Activated CD4-positive, alpha-beta T cell treated with anti-CD3 and anti-CD28 coated beads, Interleukin-2, amount 50 U/mL, for 1 hour (primary cell): Measurements from ENCODE around the gene MCAT.
A peak's percentile ranks its signal among the peaks of the same experiment; 100 is the strongest.
"Not testable (repeated sequence)": the region's sequence is repeated elsewhere in the genome, so short reads cannot be mapped to it uniquely, and the experiment has no call there.

Experiments used
- DNase-seq: peaks from one replicate; pipeline ENCODE4 v3.0.0-alpha.2; 2020

The MCAT gene

DNA sequence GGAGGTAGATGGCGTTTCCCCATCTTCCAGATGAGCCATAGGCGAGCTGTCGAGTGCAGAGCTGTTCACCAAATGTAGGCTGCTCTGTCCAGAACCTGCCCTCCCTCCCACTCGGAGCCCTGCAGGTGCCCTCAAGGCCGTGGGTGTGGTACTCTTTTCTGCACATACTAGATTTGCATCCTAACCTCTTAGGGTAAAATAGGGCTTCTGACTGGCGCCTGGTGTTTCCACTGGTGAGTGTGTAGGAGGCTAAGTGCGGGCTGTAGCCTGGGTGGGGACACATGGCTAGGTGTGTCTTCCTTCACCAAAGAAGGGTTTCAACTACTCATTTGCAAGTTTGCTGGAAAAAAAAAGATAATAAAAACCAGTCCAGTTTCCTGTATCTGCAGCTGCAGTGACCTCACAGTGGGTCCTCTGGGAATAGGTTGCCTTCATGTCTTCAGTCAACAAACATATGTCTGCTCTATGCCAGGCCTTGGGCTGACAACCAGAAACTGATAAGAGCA is 24.2 kb downstream of the MCAT start:
- DNase-seq, result no peak

DNA sequence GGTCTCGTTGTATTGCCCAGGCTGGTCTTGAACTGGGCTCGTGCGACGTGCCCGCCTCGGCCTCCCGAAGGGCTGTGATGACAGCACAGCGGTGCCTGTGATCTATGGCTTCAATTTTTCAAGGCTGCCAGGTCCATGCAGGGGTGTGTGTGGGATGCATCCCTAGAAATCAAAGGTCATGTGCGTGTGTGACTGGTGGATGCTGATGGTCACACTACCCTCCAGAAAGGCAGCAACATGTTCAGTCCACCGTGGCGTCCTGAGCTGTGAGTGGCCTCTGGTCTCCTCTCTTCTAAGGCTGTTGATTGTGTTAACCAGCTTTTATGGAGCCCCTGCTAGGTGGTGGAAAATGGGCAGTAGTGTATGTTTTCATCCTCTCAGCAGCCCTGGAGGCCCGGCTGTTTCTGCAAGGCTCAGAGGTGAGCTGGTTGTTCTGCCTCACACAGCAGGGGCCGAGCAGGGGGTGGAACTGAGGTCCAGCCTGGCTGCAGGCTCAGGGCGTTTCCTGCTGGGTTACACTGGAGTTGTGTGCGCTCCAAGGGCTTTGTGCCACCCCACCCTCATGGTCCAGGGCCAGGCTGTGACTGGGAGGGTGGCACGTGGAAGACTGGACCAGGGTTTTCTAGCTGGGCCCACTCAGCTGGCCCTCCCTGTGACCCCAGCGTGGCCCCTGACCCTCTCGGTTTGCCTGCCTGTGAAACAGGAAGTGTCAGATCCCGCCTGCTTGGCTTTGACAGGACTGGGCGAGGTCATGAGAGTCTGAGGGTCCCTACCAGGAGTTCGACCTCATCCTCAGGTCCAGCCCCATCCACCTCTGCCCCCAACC is 25.0 kb downstream of the MCAT start:
- no peak for DNase-seq

DNA sequence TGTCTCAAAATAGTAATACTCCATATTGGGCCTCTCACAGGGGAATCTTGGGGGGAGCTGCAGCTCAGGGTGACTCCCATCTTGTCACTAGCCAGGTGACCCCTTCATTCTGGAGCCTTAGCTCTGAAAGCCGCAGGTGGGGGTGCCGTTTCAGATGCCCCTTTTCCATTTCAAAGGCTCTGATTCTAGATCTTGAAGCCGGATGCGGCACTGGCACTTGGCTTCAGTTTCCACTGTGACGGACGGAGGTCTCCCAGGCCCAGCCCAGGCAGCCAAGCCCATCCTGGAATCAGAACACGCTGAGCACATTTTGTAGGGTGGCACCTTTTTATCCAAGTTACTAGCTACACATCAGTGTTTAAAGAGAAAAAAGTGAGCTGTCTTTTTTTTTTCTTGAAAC is 26.3 kb downstream of the MCAT start:
- DNase-seq, result no peak

DNA sequence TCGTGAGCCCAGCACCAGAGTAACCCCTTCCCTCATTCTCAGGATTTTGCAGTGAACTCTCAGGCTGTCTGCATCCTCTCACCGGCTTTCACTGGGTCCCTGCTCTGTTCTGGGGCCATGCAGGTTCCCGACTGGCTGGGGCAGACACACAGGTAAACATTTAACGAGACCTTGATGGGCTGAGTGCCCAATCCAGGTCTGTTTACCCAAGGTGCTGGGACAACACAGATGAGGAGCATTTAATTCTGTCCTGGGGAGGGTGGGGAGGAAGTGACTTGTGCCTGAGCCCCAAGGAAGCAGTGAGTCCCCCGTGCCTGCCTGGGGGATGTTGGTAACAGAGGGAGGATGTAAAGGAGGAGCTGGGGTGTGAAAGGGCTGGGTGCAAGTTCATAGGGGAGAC is 28.2 kb downstream of the MCAT start:
- no peak for DNase-seq

DNA sequence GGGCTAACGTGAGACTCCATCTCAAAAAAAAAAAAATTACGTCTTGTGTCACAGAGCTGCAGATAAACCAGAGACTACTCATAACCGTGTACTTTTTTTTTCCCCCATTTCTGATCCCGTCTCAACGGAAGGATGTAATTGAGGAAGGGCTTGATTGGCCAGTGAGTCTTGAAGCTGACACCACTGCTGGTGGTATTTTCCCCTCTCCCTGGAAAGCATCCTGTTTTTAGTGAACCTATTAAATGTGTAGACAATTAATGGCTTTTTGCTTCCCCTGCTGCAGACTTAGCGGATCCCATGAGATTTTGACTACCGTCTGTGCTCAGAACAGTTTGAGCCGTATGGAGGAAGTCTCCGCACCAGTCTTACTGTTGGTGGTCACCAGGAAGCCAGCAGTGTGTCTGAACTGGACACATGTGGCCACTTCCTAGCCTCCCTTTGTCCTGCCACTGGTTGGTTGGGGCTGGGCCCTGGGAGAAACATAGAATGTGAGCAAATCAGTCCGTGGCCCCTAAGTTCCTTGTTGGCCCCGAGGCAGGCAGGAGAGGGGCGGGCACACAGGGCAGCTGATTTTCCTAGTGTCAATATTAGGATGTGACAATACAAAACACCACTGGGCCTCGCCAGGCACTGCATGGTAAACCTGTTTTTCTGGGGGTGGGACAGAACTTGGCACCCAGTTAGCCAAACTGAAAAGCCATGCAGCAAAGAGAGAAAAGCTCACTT is 29.5 kb downstream of the MCAT start:
- no peak for DNase-seq

DNA sequence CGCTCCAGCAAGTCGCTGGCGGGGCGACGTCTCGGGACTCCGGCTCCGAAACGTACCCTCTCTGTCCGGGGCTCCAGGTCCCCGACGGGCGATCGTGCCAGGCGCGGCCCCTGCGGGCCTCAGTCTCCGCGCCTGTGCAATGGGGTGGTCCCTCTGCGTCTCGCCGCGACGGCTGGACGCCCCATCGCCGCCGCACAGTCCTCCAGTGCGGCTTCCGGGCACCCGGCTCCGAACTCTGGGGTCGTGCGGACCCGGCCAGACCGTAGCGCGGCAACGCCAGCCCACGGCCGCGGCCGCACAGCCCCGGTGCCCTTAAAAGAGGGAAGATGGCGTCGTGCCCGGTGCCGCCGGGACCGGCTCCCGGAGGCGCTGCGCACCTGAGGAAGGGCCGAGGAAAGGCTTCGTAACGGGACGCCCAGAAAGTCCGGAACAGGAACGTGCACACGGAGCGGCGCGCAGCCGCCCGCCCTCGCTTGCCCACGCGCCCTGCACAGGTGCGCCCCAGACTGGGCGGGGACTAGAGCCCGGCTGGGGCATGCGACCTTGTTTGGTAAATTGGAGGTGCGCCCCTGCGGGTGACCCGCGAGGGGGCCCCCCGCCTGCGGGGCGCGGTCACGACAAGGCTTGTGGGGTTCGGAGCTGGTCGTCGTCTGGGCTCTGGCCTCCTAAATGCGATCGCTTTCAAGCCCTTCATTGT is 32.1 kb downstream of the MCAT start:
- peak; percentile 43 for DNase-seq

DNA sequence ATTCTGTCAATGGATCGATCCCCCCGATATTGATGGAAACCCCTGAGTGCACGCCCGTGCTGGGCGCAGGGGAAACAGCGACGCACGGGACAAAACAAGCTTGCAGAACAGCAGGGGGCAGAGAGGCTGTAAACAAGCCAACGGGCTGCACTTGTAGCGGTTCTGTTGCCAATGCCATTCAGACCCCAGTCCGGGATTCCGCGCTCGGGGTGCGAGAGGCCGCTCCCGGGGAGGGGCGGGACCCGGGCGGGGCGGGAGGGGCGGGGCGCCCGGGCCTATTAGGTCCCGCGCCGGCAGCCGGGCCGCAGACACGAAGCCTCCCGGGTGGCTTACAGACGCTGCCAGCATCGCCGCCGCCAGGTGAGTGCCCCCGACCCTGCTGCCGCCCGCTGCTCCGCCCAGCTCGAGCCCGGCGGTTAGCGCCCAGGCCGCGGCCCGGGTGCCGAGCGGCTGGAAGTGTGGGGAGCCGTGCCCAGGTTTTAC is 32.7 kb downstream of the MCAT start, which contains the start of gene BIK:
TSS of gene BIK (plus strand) at position 307 of the 483 bp plus-strand sequence. CDS start 13,273 bp downstream, outside the sequence.
- peak; percentile 45 for DNase-seq

DNA sequence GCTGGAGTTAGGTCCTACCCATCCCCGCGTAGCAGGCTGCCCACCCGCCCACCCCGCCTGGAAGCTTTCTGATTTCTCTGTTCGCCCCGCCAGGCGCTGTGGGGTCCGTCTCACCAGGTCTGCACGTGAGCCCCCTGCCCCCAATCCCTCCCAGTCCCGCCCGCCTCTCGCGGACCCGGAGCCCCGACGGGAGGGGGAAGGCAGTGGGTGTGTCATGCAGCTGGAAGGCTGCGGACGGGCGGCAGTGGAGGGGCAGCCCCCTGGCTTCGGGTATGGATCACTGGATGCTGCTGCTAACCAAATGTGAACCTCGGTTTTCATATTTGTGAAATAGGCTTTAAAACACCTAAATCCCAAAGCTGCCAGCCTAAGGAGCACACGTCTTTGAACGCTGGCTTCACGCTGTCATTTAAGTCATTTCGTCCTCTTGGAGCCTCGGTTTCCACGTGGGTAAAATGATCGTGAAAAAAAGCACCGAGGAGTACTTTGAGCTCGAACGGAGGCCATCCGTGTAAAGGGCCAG is 33.2 kb downstream of the MCAT start:
- DNase-seq, result no peak

DNA sequence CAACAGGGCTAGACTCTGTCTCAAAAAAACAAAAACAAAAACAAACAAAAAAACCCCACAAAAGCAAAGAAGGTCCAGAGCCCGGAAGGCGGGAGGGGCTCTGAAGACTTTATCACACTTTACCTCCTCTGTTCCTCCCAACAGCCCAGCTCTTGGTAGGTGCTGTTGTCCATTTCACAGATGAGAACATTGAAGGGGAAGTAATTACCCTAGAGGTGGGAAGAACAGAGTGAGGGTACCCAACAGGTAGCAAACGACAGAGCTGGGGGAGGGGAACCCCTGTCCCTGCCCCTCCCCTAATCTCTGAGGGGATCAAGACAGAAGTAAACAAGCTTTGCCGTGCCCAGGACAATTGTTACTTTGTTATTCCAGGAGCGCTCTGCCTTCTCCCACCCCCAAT is 33.7 kb downstream of the MCAT start:
- DNase-seq, result no peak

DNA sequence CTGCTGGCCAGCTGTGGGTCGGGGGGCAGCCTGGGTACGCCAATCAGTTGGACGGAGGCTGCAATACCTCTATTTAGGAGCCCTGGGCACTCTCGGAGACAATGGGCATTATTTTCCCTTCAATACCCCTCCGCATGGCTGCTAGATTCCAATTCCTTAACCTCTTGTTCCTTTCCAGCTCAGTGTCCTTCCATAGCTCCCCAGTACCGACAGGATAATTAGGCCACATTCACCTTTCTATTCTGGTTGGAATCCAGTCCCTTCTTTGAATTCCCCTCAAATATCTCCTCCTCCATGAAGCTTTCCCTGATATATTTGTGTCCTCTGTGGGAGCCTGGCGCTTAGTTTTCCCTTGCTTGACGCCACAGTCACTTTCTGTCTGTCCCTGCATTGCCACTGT is 36.9 kb downstream of the MCAT start:
- no peak for DNase-seq

DNA sequence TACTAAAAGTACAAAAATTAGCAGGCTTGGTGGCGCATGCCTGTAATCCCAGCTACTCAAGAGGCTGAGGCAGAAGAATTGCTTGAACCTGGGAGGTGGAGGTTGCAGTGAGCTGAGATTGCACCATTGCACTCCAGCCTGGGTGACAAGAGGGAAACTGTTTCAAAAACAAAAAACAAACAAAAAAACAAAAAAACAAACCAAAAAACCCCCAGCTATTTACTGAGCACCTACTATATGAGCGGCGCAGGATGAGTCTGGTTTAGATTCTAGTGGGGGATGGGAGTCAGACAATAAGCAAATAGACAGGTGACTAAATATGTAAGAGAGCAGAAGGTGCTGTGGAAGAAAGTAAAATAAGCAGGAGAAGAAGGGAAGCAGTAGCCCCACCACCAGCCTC is 38.2 kb downstream of the MCAT start:
- not testable (repeated sequence) for DNase-seq

DNA sequence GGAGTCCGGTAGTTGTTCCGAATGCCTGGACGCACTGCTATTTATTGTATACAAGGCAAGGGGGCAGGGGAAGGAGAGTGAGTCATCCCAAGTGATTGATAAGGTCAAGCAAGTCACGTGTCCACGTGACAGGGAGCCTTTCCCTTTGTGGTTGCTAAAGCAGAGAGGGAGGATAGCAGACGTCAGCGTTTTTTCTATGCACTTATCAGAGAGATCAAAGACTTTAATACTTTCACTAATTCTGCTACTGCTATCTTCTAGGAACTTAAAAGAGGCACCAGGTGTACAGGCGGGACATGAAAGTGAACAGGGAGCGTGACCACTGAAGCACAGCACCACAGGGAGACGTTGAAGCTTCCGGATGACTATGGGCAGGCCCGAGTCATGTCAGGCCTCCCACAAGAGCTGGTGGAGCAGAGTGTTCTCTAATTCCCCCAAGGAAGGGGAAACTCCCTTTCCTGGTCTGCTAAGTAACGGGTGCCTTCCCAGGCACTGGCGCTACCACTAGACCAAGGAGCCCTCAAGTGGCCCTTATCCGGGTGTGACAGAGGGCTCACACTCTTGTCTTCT is 39.1 kb downstream of the MCAT start:
- peak; percentile 15 for DNase-seq

DNA sequence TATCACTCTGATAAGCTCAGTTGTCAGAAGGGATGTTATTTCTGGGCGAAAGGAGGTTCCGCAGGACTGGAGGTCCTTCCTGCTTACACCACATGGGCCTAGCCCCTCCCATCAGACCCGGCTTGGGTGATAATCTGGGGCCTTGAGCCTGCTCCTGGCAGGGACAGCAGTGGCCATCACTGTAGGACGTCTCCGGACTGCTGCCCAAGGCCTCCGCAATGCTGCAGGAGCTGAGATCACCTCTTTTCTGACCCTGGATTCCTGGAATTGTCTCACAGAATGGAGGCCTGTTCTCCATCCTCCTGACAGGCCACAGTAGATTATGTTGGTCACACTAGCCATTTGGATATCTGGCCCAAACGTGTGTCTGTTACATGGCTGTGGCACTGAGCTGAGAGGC is 41.9 kb downstream of the MCAT start:
- no peak for DNase-seq

DNA sequence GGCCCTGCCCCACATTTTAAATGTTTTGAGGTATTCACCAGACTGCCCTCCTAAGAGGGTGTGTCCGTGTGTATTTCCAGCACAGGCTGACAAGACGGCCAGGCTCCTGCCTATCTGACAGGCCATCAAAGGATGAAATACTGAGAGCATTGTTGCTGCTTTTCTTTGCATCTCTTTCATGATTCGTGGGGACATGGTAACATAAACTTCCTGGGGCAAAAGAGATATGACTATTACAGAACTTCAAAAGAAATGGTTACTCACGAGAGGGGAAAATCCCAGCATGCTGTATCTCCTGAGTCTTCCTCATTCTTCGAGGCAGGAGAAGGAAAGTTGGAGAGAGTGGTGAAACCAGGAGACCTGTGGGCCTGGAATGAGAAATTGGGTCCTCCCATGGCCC is 43.0 kb downstream of the MCAT start:
- DNase-seq, result no peak

DNA sequence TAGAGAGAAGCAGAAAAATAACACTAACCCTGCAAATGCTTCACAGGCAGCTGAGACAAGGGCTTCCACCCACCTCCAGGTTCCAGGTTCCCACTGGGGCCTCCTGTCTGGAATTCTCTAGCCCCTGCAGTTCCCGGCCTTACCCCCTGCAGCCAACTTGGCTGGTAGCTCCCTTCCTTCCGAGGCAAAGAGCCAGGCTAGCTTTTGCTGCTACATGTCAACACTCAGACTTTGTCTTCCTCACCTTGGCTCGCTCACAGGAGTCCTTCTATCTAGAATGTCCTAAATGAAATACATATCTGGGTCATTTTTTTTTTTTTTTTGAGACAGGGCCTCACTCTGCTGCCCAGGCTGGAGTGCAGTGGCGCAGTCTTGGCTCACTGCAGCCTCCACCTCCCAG is 44.1 kb downstream of the MCAT start:
- no peak for DNase-seq

DNA sequence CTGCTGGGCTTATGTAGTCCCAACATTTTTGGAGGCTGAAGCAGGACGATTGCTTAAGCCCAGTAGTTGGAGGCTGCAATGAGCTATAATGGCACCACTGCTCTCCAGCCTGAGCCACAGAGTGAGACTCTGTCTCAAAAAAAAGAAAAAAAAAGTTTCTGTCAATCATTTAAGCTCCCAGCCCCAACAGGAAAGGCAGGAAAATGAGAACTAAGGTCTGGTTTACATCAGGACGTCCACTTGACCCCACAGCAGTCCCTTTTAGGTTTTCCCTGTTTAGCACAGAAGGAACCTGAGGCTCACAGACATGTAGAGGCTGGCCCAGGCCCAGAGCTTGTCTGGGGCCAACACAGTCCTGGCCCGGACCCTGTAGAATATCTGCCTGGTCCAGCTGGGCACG is 44.8 kb downstream of the MCAT start:
- DNase-seq, result no peak

DNA sequence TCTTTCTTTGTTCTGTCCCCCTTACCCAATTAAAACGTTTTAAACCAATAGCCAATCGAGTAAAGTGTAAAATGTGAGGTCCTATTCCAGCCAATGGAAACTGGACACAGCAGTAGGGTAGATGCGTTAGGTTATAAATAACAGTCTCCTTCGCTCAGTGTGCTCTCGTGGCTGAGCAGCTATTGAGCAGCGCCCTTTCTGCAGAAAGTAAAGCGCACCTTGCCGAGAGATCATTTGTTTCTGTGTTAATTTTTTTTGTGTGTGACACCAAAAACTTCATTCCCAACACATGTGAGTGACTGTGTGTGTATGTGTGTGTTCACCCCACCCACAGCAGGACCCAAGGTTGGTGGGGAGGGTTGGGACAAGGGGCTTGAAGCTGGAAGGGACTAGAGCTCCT is 46.8 kb downstream of the MCAT start:
- DNase-seq, result no peak

DNA sequence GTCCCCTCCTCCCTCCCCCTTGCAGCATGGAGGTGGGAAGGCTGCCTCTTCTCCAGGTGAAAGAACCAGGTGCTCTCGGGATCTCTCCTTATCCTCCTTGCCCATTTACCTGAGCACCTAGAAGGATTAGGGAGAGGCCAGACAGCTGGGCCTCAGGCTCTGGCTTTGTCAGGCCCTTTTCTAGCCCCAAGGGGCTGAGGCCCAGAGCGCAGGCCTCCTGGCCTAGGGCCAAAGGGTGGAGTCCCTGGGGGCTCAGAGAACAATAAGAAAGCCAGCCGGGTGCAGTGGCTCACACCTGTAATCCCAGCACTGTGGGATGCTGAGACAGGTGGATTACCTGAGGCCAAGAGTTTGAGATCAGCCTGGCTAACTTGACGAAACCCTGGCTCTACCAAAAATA is 48.6 kb downstream of the MCAT start:
- DNase-seq, result no peak

DNA sequence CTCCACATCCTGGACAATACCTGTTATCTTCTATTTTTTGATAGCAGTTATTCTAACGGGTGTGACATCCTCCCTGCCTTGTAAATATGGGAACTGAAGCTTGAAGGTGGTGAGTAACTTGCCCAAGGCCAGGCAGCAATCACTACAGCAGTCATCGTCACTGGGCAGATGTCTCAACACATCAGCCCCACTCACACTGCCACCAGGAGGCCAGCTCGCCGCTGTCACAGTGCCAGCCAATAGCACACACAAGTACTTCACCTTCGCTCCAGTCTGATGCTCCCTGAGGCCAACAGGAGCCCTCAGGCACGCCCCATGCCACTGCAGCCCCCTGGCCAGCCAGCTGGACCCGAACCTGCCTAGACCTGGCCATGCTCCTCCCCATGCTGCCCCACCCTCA is 49.1 kb downstream of the MCAT start:
- no peak for DNase-seq

DNA sequence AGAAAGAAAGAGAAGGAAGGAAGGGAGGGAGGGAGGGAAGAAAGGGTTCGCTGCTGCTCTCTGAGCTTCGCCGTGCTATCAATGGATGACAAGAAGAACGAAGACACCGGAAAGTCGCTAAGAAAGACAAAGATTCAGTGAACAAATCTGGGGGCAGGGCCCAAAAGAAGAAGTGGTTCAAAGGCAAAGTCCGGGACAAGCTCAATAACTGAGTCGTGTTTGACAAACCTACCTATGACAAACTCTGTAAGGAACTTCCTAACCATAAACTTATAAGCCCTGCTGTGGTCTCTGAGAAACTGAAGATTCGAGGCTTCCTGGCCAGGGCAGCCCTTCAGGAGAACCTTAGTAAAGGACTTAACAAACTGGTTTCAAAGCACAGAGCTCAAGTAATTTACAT is 51.1 kb downstream of the MCAT start:
- no peak for DNase-seq

DNA sequence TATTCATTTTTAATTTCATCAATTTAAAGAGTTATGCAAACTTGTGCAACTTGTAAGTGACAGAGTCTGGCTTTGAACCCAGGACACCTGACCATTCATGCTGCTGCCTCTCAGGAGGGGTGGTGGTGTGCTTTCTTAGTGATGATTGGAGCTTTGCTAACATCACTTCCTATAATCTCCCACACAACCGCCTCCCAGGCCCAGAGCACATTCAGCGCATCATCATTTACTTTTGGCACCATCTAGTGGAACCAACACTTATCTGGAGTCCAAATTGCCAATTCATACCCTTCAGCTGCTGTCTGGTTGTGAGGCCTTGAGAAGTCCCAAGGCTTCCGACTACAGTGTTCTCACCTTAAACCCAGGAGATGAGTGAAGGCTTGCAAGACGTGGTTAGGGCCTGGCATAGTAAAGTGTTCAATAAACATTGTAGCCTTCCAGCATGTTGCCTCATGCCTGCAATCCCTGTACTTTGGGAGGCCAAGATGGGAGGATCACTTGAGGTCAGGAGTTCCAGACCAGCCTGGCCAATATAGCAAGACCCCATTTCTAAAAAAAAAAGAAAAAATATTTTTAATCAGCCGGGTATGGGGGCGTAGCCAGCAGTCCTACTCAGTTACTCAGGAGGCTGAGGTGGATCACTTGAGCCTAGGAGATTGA is 52.9 kb downstream of the MCAT start:
- DNase-seq, result peak; percentile 15
